ENCODE measurements around the gene ITLN2.
"Not testable (repeated sequence)": the region's sequence is repeated elsewhere in the genome, so short reads cannot be mapped to it uniquely, and the experiment has no call there.

Gene ITLN2

DNA sequence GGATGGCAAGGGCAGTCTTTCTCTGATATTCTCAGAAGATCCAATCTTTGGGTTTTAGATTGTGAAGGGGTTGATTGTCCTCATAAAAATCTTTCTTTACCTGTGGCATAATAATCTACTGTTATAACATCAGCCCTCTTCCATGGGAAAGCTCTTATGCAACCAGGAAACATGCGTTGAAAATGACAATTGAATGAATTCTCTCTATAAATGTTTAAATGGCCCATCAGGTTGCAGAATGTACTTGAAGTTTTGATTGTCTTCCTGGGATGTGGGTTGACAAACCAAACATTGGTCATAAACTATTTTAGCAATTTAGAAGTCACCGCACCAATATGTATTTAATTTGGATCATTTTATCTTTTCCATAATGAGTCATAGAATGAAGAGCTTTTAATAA is 37.9 kb downstream of the ITLN2 start:
- no peak for DNase-seq (ENCODE audit: low read depth)
- TF ChIP-seq, protein P1, sequence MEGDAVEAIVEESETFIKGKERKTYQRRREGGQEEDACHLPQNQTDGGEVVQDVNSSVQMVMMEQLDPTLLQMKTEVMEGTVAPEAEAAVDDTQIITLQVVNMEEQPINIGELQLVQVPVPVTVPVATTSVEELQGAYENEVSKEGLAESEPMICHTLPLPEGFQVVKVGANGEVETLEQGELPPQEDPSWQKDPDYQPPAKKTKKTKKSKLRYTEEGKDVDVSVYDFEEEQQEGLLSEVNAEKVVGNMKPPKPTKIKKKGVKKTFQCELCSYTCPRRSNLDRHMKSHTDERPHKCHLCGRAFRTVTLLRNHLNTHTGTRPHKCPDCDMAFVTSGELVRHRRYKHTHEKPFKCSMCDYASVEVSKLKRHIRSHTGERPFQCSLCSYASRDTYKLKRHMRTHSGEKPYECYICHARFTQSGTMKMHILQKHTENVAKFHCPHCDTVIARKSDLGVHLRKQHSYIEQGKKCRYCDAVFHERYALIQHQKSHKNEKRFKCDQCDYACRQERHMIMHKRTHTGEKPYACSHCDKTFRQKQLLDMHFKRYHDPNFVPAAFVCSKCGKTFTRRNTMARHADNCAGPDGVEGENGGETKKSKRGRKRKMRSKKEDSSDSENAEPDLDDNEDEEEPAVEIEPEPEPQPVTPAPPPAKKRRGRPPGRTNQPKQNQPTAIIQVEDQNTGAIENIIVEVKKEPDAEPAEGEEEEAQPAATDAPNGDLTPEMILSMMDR (IDR thresholded peaks at IDR 0.05; ENCODE audit: control insufficient read depth, extremely low read depth, insufficient read depth) = no peak

DNA sequence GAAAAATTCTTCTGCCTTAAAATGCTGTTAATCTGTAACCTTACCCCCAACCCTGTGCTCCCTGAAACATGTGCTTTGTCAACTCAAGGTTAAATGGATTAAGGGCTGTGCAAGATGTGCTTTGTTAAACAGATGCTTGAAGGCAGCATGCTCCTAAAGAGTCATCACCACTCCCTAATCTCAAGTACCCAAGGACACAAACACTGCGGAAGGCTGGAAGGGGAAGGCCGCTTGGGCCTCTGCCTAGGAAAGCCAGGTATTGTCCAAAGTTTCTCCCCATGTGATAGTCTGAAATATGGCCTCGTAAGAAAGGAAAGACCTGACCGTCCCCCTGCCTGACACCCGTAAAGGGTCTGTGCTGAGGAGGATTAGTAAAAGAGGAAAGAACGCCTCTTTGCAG is 41.4 kb downstream of the ITLN2 start:
- H3K4me3 ChIP-seq (ENCODE audit: low read depth, low read length); DNase-seq (ENCODE audit: low read depth): not testable (repeated sequence)

More for the DNA sequence above, 37.9 kb downstream of the ITLN2 start:
- no peak overlapping the region for H3K4me3 ChIP-seq (ENCODE audit: low read depth, low read length)

GRCh38 chr1:160911925-160912324 is 42.7 kb downstream of the ITLN2 start:
- no peak overlapping the region for H3K4me3 ChIP-seq (ENCODE audit: low read depth, low read length)
- TF ChIP-seq, protein P1 (IDR thresholded peaks at IDR 0.05; ENCODE audit: control insufficient read depth, extremely low read depth, insufficient read depth) = no peak
- DNase-seq (ENCODE audit: low read depth) = no peak

- DNase-seq (ENCODE audit: low read depth) = no peak
- H3K4me3 ChIP-seq (ENCODE audit: low read depth, low read length) = no peak overlapping the region
- TF ChIP-seq, protein P1 (IDR thresholded peaks at IDR 0.05; ENCODE audit: control insufficient read depth, extremely low read depth, insufficient read depth) = no peak
These were observed 43.2 kb downstream of the ITLN2 start for GRCh38 chr1:160911441-160911840.

DNA sequence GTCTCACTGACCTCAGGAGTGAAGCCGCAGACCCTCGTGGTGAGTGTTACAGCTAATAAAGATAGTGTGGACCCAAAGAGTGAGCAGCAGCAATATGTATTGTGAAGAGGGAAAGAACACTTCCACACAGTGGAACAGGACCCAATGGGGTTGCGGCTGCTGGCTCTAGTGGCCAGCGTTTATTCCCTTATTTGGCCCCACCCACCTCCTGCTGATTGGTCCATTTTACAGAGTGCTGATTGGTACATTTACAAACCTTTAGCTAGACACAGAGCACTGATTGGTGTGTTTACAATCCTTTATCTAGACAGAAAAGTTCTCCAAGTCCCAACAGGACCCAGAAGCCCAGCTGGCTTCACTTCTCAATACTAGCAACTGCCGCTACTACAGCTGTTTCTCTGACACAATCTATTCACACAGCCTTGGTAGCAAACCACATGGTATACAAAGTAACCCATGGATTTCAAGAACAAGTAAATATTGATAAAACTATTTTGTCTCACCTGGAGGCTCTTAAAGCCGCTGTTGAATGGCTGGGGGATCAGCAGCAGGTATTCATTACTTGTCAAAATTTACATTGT is 44.3 kb downstream of the ITLN2 start:
- TF ChIP-seq, protein P1 (IDR thresholded peaks at IDR 0.05; ENCODE audit: control insufficient read depth, extremely low read depth, insufficient read depth) = no peak
- no peak for DNase-seq (ENCODE audit: low read depth)
- H3K4me3 ChIP-seq (ENCODE audit: low read depth, low read length) = no peak overlapping the region

GRCh38 chr1:160907976-160908375 is 46.6 kb downstream of the ITLN2 start:
- no peak for DNase-seq (ENCODE audit: low read depth)
- TF ChIP-seq, protein P1 (IDR thresholded peaks at IDR 0.05; ENCODE audit: control insufficient read depth, extremely low read depth, insufficient read depth) = no peak
- no peak overlapping the region for H3K4me3 ChIP-seq (ENCODE audit: low read depth, low read length)

DNA sequence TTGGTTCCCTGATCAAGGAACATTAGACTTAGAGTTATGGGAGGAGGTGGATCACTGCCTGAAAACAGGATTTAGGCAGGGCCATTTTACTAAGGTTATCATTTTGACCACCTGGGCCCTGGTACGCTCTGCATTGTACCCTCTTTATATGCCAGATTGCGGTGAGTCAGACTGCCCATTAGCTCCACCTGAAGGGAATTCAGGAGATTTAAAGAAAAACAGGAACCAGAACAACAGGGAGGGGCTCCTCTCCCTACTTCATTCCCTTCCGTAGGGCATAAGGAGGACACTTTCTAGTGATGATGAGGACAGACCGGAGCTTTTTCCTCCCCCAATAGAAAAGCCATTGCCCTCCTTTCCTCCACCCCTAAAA is 49.0 kb downstream of the ITLN2 start:
- DNase-seq (ENCODE audit: low read depth) = no peak
- TF ChIP-seq, protein P1 (IDR thresholded peaks at IDR 0.05; ENCODE audit: control insufficient read depth, extremely low read depth, insufficient read depth) = no peak
- H3K4me3 ChIP-seq (ENCODE audit: low read depth, low read length) = no peak overlapping the region

Measured in LNCaP clone FGC (cell line).